Measurements from ENCODE around the gene HELB.
"Not testable (repeated sequence)": the region's sequence is repeated elsewhere in the genome, so short reads cannot be mapped to it uniquely, and the experiment has no call there.

GRCh38 chr12:66303316-66303804 lies 1.1 kb downstream of the HELB start:
- not testable (repeated sequence) for TF ChIP-seq CTCF (IDR thresholded peaks at IDR 0.05; ENCODE audit: insufficient read depth, low read depth, low read length); EZH2 (IDR thresholded peaks at IDR 0.05; ENCODE audit: insufficient read depth, low read length)
